KOPT-K1 (cell line): ENCODE data around the gene PDE4D.

Experiments
- H3K27ac ChIP-seq: fragments of 200-600 bp; sonication (generic); 2 replicates; pipeline ENCODE4 v1.5.1; 2016; ENCODE audit warnings: antibody characterized with exemption, mild to moderate bottlenecking, low read depth, low read length; ENCODE audit not compliant: poor library complexity, severe bottlenecking
- H3K36me3 ChIP-seq: fragments of 200-600 bp; sonication (generic); 2 replicates; pipeline ENCODE4 v1.5.1; 2017; ENCODE audit warnings: antibody characterized with exemption, mild to moderate bottlenecking, low read length, moderate library complexity; ENCODE audit not compliant: insufficient read depth
- H3K9me3 ChIP-seq: fragments of 200-600 bp; sonication (generic); 2 replicates; pipeline ENCODE4 v1.5.1; 2017; ENCODE audit warnings: antibody characterized with exemption, low read length, mild to moderate bottlenecking; ENCODE audit not compliant: insufficient read depth, poor library complexity, severe bottlenecking

Gene PDE4D

DNA sequence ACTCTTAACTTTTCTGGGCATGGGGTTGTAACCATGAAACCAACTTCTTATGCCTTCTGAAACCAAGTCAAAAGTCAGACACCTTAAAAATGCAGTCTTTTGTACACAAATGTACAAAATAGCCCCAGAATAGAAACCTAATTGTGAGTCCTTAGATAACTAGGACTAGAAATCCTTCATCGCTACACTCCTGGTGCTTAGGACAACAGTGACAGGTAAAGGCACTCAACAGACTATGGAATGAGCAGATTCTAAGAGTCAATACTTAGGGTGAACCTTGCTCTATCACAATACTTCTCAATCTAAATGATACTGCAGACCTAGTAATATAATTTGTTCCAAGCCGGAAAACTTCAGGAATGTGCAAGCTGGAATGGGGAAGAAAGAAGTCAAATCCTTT is 163.7 kb downstream of the PDE4D start:
- Histone ChIP-seq H3K27ac (no peak overlapping the region), H3K36me3 (no peaks in the 10 kb centered on the region), H3K9me3 (no peaks in the 10 kb centered on the region)

DNA sequence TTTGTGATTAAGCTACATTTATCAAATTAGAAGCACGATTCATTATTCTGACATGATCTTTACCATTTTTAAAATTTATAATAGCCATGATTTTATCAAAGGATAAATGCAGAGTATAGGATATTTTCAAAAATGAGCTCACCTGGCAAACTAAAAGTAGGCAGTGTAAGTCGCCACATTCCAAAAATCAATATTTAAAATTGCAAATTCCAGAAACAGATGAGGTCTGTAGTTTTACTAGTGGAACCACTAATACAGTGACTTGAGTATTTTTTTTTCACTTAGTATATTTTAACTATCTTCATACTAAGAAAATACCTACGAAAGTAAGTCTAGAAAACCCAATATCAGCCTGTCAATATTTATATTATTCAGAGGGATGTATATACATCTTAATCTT is 164.2 kb downstream of the PDE4D start:
- no peaks in the 10 kb centered on the region for H3K36me3 ChIP-seq
- no peaks in the 10 kb centered on the region for H3K9me3 ChIP-seq
- no peak overlapping the region for H3K27ac ChIP-seq

DNA sequence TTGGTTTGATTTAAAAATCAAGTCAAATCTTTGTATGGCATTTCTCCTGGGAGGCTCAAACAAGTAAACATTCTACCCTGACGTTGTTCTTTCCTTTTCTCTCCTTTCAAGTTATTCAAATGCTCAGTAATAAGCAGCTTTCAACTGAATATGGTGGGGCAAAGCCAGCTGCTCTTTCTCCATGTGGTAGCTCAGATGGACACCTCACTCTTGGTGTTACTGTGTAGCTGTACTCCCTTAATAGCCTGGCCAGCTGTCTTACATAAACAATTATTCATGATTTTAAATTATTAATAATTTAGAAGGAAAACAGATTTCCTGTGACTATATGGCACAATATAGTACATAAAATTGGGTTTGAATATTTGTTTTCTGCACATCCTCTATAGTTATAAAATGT is 165.2 kb downstream of the PDE4D start:
- no peaks in the 10 kb centered on the region for H3K9me3 ChIP-seq
- no peak overlapping the region for H3K27ac ChIP-seq
- H3K36me3 ChIP-seq, result no peaks in the 10 kb centered on the region

- H3K27ac ChIP-seq, result no peak overlapping the region
- no peaks in the 10 kb centered on the region for H3K9me3 ChIP-seq
- no peaks in the 10 kb centered on the region for H3K36me3 ChIP-seq
These were observed 166.3 kb downstream of the PDE4D start for GRCh38 chr5:59727186-59727585.

DNA sequence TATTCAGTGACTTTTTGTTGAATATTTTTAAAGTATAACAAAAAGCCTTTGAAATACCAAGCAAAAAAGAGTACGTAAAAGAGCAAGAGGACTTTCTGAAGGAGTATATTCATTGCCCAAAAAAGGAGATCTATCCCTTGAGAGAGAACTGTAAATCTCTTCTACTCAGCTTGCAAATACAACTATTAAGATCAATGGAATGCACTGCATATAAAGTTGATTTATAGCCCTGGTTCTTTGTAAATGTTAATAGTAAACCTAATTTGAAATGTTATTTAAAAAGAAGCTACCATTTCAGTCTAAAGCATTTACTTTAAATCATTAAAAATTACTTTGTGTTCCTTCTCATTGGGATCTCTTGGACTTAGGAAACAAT is 168.1 kb downstream of the PDE4D start:
- no peaks in the 10 kb centered on the region for H3K36me3 ChIP-seq
- no peak overlapping the region for H3K27ac ChIP-seq

GRCh38 chr5:59724482-59725391 is 168.8 kb downstream of the PDE4D start:
- H3K27ac ChIP-seq, result no peak overlapping the region
- no peaks in the 10 kb centered on the region for H3K36me3 ChIP-seq
- no peaks in the 10 kb centered on the region for H3K9me3 ChIP-seq

More for the DNA sequence above, 168.1 kb downstream of the PDE4D start:
- no peaks in the 10 kb centered on the region for H3K9me3 ChIP-seq

- no peak overlapping the region for H3K27ac ChIP-seq
- H3K36me3 ChIP-seq, result no peaks in the 10 kb centered on the region
- H3K9me3 ChIP-seq, result no peaks in the 10 kb centered on the region
These were observed 170.7 kb downstream of the PDE4D start for GRCh38 chr5:59722874-59723273.

DNA sequence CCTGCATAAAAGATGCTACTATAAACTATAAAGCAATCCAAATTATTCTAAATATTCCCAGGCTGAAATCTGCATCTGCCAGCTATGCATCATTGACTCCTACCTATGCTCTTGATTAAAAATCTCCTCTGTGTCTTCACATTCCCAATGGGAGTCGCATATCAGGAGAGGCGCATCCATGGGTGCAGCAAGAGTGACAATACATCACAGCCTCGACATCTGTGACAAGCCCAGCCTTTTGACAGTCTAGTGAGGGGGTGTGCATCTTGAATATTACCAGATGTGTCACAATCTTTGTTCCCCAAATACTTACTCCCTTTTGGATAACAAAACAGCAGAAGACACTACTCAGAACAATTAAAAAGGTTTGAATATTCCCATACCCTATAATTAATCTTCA is 171.8 kb downstream of the PDE4D start:
- no peak overlapping the region for H3K27ac ChIP-seq
- H3K36me3 ChIP-seq, result no peaks in the 10 kb centered on the region
- no peaks in the 10 kb centered on the region for H3K9me3 ChIP-seq

GRCh38 chr5:59720063-59720462 is 173.5 kb downstream of the PDE4D start:
- no peaks in the 10 kb centered on the region for H3K9me3 ChIP-seq
- no peaks in the 10 kb centered on the region for H3K36me3 ChIP-seq
- no peak overlapping the region for H3K27ac ChIP-seq

DNA sequence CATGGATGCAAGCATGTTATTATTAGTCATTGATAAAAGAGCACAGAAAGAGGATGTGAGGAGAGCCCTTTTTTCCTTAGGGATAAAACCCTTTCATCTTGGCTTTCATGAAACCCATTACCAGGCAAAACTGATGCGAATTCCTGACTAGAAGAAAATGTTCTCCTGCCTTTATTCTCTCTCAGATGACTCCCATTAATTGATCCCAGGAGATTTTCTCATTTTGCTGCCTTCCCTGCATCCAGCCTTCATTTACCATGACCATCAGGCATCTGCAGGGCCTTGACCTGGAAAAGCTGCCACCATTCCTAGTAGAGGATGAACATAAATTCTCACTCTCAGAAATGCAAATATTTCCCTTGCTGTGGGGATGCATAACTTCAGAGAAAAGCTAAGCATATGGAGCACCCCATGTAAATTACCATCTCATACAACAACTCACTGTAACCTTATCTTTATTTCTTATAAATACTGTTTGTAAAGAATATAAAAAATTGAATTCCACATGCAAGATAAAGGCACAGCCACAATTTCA is 176.5 kb downstream of the PDE4D start:
- H3K27ac ChIP-seq, result no peak overlapping the region
- no peaks in the 10 kb centered on the region for H3K36me3 ChIP-seq
- peaks cover 10% of the 10 kb centered on the region for H3K9me3 ChIP-seq

- Histone ChIP-seq H3K9me3 (peaks cover 10% of the 10 kb centered on the region), H3K27ac (no peak overlapping the region), H3K36me3 (no peaks in the 10 kb centered on the region)
These were observed 177.5 kb downstream of the PDE4D start for GRCh38 chr5:59716029-59716428.

GRCh38 chr5:59715228-59715627 is 178.3 kb downstream of the PDE4D start:
- peaks cover 10% of the 10 kb centered on the region for H3K9me3 ChIP-seq
- no peaks in the 10 kb centered on the region for H3K36me3 ChIP-seq
- no peak overlapping the region for H3K27ac ChIP-seq

DNA sequence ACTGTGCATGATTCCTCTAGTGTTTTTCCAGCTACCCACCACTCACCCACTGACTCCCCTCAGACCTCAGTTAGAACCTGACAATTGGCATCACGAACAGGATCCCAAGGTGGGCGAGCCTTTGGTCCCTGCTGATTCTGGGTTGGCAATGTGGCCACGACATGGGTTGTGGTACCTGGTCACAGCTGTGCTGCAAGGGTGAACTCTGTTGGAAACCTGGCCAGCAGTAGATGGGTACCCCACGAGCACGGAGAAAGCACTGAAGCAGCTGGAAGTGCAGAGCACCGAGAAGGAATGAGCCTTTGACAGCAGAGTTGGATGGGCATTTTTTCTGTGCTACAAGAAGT is 180.1 kb downstream of the PDE4D start:
- Histone ChIP-seq H3K36me3 (no peaks in the 10 kb centered on the region), H3K9me3 (peaks cover 10% of the 10 kb centered on the region), H3K27ac (no peak overlapping the region)

- Histone ChIP-seq H3K36me3 (no peaks in the 10 kb centered on the region), H3K27ac (no peak overlapping the region), H3K9me3 (peaks cover 10% of the 10 kb centered on the region)
These were observed 180.6 kb downstream of the PDE4D start for GRCh38 chr5:59712836-59713497.

DNA sequence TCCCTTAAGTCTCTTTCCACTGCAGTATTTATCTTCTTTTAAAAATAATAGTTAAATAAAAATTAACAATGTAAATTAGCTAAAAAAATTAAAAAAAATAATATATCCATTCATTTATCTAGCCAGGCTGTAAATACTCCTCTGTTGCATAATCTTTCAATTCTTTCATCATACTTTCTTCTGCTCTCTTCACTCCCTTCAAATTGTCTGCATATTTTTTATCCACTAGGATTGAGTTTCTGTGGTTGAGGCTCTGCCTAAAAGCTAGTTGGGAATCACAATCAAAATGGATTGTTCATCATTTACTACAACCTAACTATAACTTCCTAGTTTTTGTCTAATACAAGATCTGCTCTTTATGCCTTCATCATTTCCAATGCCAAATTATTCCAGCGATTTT is 182.2 kb downstream of the PDE4D start:
- H3K9me3 ChIP-seq, result peaks cover 10% of the 10 kb centered on the region
- no peaks in the 10 kb centered on the region for H3K36me3 ChIP-seq
- no peak overlapping the region for H3K27ac ChIP-seq
